Measurements from ENCODE around the gene STON2.
A peak's percentile ranks its signal among the peaks of the same experiment; 100 is the strongest.
"Not testable (repeated sequence)": the region's sequence is repeated elsewhere in the genome, so short reads cannot be mapped to it uniquely, and the experiment has no call there.

The STON2 gene

GRCh38 chr14:81416981-81417380, 16.9 kb upstream of the STON2 start:
- peak; percentile 86 for DNase-seq

- DNase-seq: peak; percentile 86
These were observed 16.2 kb upstream of the STON2 start for GRCh38 chr14:81416194-81416952.

GRCh38 chr14:81415781-81416180, 15.7 kb upstream of the STON2 start:
- DNase-seq: no peak

- no peak for DNase-seq
These were observed 14.0 kb upstream of the STON2 start for GRCh38 chr14:81414123-81414522.

GRCh38 chr14:81412779-81413178, 12.7 kb upstream of the STON2 start:
- DNase-seq: no peak

GRCh38 chr14:81408595-81408994, 8.5 kb upstream of the STON2 start:
- no peak for DNase-seq

- DNase-seq: no peak
These were observed 6.7 kb upstream of the STON2 start for GRCh38 chr14:81406863-81407262.

- peak; percentile 88 for DNase-seq
These were observed 2.0 kb upstream of the STON2 start for GRCh38 chr14:81402123-81402495.

GRCh38 chr14:81401420-81402122, 1.4 kb upstream of the STON2 start:
- DNase-seq: peak; percentile 67

- DNase-seq: peak; percentile 77
These were observed 728 bp upstream of the STON2 start for GRCh38 chr14:81400852-81401251.

GRCh38 chr14:81398196-81398891, 1.8 kb downstream of the STON2 start:
- no peak for DNase-seq

- no peak for DNase-seq
These were observed 4.0 kb downstream of the STON2 start for GRCh38 chr14:81396113-81396512.

GRCh38 chr14:81394739-81395138, 5.4 kb downstream of the STON2 start:
- DNase-seq: no peak

- DNase-seq: no peak
These were observed 7.0 kb downstream of the STON2 start for GRCh38 chr14:81392976-81393643.

- no peak for DNase-seq
These were observed 8.1 kb downstream of the STON2 start for GRCh38 chr14:81392052-81392451.

- DNase-seq: no peak
These were observed 9.4 kb downstream of the STON2 start for GRCh38 chr14:81390696-81391095.

GRCh38 chr14:81388336-81388735, 11.8 kb downstream of the STON2 start:
- no peak for DNase-seq

GRCh38 chr14:81386290-81386745, 13.8 kb downstream of the STON2 start:
- DNase-seq: no peak

- DNase-seq: no peak
These were observed 14.2 kb downstream of the STON2 start for GRCh38 chr14:81385886-81386285.

- no peak for DNase-seq
These were observed 14.7 kb downstream of the STON2 start for GRCh38 chr14:81385419-81385818.

- DNase-seq: no peak
These were observed 15.2 kb downstream of the STON2 start for GRCh38 chr14:81384900-81385299.

GRCh38 chr14:81382517-81383225, 17.5 kb downstream of the STON2 start:
- DNase-seq: no peak

GRCh38 chr14:81380009-81380408, 20.1 kb downstream of the STON2 start:
- not testable (repeated sequence) for DNase-seq

Measured in OCI-M1 (cell line).